Neural cell (in vitro differentiated cells): ENCODE measurements around the gene FGF12. TPM values are rescaled to one million over a fixed set of nuclear protein-coding genes. Genes with fewer than 3 reads are reported as not detected.

Source experiments
- H2AFZ ChIP-seq: fragments of 200-600, 300-800 bp; sonication (generic), shearing (Covaris generic); 2 replicates; pipeline ENCODE4 v1.6.0; 2014; ENCODE audit warnings: low read depth, mild to moderate bottlenecking, antibody characterized with exemption, low read length, moderate library complexity
- H3F3A ChIP-seq: fragments of 200-600 bp; shearing (Covaris generic); 2 replicates; pipeline ENCODE4 v1.6.1; 2016; ENCODE audit warnings: mild to moderate bottlenecking, moderate library complexity, mixed read lengths, antibody characterized with exemption, low read length; ENCODE audit not compliant: insufficient read depth, poor library complexity, severe bottlenecking
- H3K27ac ChIP-seq: fragments of 200-600, 300-800 bp; sonication (generic), shearing (Covaris generic); 2 replicates; pipeline ENCODE4 v1.5.1; 2014; ENCODE audit warnings: mild to moderate bottlenecking, low read length, moderate library complexity
- H3K27me3 ChIP-seq: fragments of 300-800, 200-600 bp; sonication (generic), shearing (Covaris generic); 2 replicates; pipeline ENCODE4 v1.6.0; 2014; ENCODE audit warnings: mild to moderate bottlenecking, low read depth, low read length, moderate library complexity; ENCODE audit not compliant: insufficient read depth
- H3K36me3 ChIP-seq: fragments of 300-800, 200-600 bp; sonication (generic), shearing (Covaris generic); 2 replicates; pipeline ENCODE4 v1.5.1; 2014; ENCODE audit warnings: mild to moderate bottlenecking, antibody characterized with exemption, low read length, moderate library complexity; ENCODE audit not compliant: insufficient read depth
- H3K4me2 ChIP-seq: fragments of 300-800, 200-600 bp; sonication (generic), shearing (Covaris generic); 2 replicates; pipeline ENCODE4 v1.6.0; 2014; ENCODE audit warnings: mild to moderate bottlenecking, low read length
- H3K4me3 ChIP-seq: fragments of 300-800, 200-600 bp; sonication (generic), shearing (Covaris generic); 2 replicates; pipeline ENCODE4 v1.5.1; 2014; ENCODE audit warnings: mild to moderate bottlenecking, low read length, moderate library complexity
- H3K79me2 ChIP-seq: fragments of 200-600 bp; shearing (Covaris generic); replicated peaks from 2 replicates; pipeline ENCODE4 v1.6.0; 2014; ENCODE audit warnings: mild to moderate bottlenecking, low read length, moderate library complexity; ENCODE audit not compliant: insufficient read depth
- H3K9ac ChIP-seq: fragments of 300-800, 200-600 bp; sonication (generic), shearing (Covaris generic); 2 replicates; pipeline ENCODE4 v1.6.1; 2016; ENCODE audit warnings: mild to moderate bottlenecking, low read length, mixed read lengths
- H3K9me2 ChIP-seq: fragments of 200-600 bp; shearing (Covaris generic); 2 replicates; pipeline ENCODE4 v1.6.1; 2016; ENCODE audit warnings: mild to moderate bottlenecking, low read length, mixed read lengths; ENCODE audit not compliant: insufficient read depth
- H3K9me3 ChIP-seq: fragments of 200-600, 300-800 bp; sonication (generic), shearing (Covaris generic); 2 replicates; pipeline ENCODE4 v1.6.1; 2016; ENCODE audit warnings: mild to moderate bottlenecking, mixed run types, low read length, moderate library complexity, mixed read lengths
- H4K20me1 ChIP-seq: fragments of 200-600 bp; shearing (Covaris generic); 2 replicates; pipeline ENCODE4 v1.6.1; 2016; ENCODE audit warnings: mild to moderate bottlenecking, mixed run types; ENCODE audit not compliant: insufficient read depth
- EP300 ChIP-seq: fragments of 450-650 bp; conservative IDR thresholded peaks from 2 replicates; pipeline ENCODE4 v1.6.1; 2014; ENCODE audit warnings: antibody characterized with exemption, mild to moderate bottlenecking, moderate library complexity; ENCODE audit not compliant: poor library complexity, severe bottlenecking
- EZH2 ChIP-seq: fragments of 200-600, 300-800 bp; shearing (Covaris generic), sonication (generic); IDR thresholded peaks from 2 replicates; pipeline ENCODE4 v1.6.1; 2014; ENCODE audit warnings: antibody characterized with exemption, low read length, borderline replicate concordance, mild to moderate bottlenecking; ENCODE audit not compliant: insufficient read depth, poor library complexity, severe bottlenecking
- MXI1 ChIP-seq: fragments of 450-650 bp; conservative IDR thresholded peaks from 2 replicates; pipeline ENCODE4 v1.6.1; 2014; ENCODE audit warnings: antibody characterized with exemption, mild to moderate bottlenecking; ENCODE audit not compliant: poor library complexity, severe bottlenecking
- POLR2AphosphoS5 ChIP-seq: IDR thresholded peaks from 2 replicates; pipeline ENCODE4 v1.6.1; 2012
- RAD21 ChIP-seq: fragments of 450-650 bp; conservative IDR thresholded peaks from 2 replicates; pipeline ENCODE4 v1.6.1; 2014; ENCODE audit warnings: antibody characterized with exemption, mild to moderate bottlenecking, moderate library complexity
- SMC3 ChIP-seq: fragments of 450-650 bp; conservative IDR thresholded peaks from 2 replicates; pipeline ENCODE4 v1.6.1; 2014; ENCODE audit warnings: antibody characterized with exemption, mild to moderate bottlenecking, moderate library complexity; ENCODE audit not compliant: poor library complexity
- TAF1 ChIP-seq: IDR thresholded peaks from 2 replicates; pipeline ENCODE4 v1.6.1; 2012; ENCODE audit warnings: low read depth
- polyA plus RNA-seq: library from polyadenylated mRNA; depleted of rRNA; stranded (reverse); fragments of >200 nt; gene quantifications from 2 replicates; pipeline ENCODE4 v1.2.3, GENCODE V29; 2014
- TF ChIP-seq, protein P1 (sequence below): fragments of 450-650 bp; IDR thresholded peaks from 2 replicates; pipeline ENCODE4 v1.5.1; 2014; ENCODE audit warnings: antibody characterized with exemption, mild to moderate bottlenecking, moderate library complexity; ENCODE audit not compliant: poor library complexity, severe bottlenecking
- TF ChIP-seq, protein P2 (sequence below): IDR thresholded peaks from 2 replicates; pipeline ENCODE4 v1.6.1; 2012; ENCODE audit warnings: borderline replicate concordance

Gene FGF12
- polyA plus RNA-seq, 1 donor from 2014 or later = 4.8 TPM

DNA sequence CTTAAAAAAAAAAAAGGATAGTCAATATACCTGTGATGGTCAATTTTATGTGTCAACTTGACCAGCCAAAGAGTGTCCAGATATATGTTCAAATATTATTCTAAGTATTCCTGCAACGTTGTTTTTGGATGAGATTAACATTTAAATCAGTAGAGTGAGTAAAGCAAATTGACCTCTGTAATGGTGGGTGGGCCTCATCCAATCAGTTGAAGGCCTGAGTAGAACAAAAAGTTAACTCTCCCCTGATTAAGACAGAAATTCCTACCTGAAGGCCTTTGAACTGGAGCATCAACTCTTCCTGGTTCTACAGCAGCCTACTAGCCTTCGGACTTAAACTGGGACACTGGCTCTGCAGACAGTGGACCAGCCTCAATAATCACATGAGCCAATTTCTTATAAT is 154.1 kb downstream of the FGF12 start:
- Histone ChIP-seq H3K9me2 (no peaks in the 10 kb centered on the region), H3K36me3 (no peaks in the 10 kb centered on the region), H3K4me2 (no peak overlapping the region), H4K20me1 (no peaks in the 10 kb centered on the region), H3K27me3 (no peaks in the 10 kb centered on the region), H3K9ac (no peak overlapping the region), H3K27ac (no peak overlapping the region), H3F3A (no peaks in the 10 kb centered on the region), H3K9me3 (peaks cover 8% of the 10 kb centered on the region), H2AFZ (no peak overlapping the region), H3K79me2 (no peaks in the 10 kb centered on the region), H3K4me3 (no peak overlapping the region)
- TF ChIP-seq, protein P1, sequence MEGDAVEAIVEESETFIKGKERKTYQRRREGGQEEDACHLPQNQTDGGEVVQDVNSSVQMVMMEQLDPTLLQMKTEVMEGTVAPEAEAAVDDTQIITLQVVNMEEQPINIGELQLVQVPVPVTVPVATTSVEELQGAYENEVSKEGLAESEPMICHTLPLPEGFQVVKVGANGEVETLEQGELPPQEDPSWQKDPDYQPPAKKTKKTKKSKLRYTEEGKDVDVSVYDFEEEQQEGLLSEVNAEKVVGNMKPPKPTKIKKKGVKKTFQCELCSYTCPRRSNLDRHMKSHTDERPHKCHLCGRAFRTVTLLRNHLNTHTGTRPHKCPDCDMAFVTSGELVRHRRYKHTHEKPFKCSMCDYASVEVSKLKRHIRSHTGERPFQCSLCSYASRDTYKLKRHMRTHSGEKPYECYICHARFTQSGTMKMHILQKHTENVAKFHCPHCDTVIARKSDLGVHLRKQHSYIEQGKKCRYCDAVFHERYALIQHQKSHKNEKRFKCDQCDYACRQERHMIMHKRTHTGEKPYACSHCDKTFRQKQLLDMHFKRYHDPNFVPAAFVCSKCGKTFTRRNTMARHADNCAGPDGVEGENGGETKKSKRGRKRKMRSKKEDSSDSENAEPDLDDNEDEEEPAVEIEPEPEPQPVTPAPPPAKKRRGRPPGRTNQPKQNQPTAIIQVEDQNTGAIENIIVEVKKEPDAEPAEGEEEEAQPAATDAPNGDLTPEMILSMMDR = no peak
- no peak for TF ChIP-seq EZH2
- no peak for TF ChIP-seq POLR2AphosphoS5
- TF ChIP-seq, protein P2, sequence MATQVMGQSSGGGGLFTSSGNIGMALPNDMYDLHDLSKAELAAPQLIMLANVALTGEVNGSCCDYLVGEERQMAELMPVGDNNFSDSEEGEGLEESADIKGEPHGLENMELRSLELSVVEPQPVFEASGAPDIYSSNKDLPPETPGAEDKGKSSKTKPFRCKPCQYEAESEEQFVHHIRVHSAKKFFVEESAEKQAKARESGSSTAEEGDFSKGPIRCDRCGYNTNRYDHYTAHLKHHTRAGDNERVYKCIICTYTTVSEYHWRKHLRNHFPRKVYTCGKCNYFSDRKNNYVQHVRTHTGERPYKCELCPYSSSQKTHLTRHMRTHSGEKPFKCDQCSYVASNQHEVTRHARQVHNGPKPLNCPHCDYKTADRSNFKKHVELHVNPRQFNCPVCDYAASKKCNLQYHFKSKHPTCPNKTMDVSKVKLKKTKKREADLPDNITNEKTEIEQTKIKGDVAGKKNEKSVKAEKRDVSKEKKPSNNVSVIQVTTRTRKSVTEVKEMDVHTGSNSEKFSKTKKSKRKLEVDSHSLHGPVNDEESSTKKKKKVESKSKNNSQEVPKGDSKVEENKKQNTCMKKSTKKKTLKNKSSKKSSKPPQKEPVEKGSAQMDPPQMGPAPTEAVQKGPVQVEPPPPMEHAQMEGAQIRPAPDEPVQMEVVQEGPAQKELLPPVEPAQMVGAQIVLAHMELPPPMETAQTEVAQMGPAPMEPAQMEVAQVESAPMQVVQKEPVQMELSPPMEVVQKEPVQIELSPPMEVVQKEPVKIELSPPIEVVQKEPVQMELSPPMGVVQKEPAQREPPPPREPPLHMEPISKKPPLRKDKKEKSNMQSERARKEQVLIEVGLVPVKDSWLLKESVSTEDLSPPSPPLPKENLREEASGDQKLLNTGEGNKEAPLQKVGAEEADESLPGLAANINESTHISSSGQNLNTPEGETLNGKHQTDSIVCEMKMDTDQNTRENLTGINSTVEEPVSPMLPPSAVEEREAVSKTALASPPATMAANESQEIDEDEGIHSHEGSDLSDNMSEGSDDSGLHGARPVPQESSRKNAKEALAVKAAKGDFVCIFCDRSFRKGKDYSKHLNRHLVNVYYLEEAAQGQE = no peak
- TF ChIP-seq TAF1 = no peak
- no peak for TF ChIP-seq EP300
- no peak for TF ChIP-seq SMC3
- TF ChIP-seq RAD21 = no peak
- TF ChIP-seq MXI1 = no peak

DNA sequence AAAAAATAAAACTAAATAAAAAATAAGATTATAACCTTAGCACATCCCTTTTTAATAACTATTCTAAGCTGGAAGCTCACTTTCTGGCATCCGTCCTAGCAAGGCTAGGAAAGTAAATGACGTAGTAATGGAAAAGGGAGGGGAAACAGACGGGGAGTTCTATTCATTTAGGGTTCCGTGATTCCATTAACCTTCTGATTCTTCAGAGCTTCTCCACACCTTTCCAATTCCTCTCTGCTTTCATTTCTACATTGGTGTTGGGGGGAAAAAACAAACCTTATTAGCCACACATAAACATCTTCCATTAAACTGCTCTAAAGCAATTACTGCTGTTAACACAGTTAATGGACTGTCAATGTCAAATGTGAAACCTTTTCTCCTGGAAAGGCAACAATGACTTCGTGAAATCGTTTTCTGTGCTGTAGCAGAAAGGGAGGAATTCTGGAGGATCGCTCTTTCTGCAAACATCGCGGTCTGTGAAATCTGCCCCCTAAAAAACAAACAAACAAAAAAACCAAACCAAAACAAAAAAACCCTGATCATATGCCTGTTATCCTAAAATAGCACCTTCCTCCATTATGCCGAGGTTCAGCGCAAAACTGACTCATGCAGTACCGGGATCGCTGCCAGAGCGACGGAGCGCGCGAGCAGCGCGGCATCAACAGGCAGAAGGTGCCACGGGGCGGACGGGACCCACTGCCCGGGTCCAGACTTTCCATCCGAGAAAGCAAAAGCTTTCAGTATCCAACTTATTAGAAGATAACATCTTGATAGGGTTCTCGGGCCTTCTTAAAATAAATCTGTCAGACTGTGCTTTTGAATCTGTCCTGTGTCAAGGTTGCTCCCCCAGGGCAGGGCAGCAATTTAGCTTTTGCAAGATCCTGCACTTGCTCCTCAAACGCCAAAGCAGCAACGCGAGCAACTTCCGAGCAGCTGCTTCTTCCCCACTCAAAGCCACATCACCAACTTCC is 156.2 kb downstream of the FGF12 start:
- TF ChIP-seq TAF1 (no peak), POLR2AphosphoS5 (no peak)
- TF ChIP-seq, protein P1 = no peak
- TF ChIP-seq, protein P2 = no peak
- H4K20me1 ChIP-seq = no peaks in the 10 kb centered on the region
- peaks cover 8% of the 10 kb centered on the region for H3K9me3 ChIP-seq
- H3K4me3 ChIP-seq = no peak overlapping the region
- H3K27ac ChIP-seq = no peak overlapping the region
- H3K36me3 ChIP-seq = no peaks in the 10 kb centered on the region
- no peaks in the 10 kb centered on the region for H3K79me2 ChIP-seq
- no peak overlapping the region for H3K4me2 ChIP-seq
- H2AFZ ChIP-seq = no peak overlapping the region
- H3F3A ChIP-seq = no peaks in the 10 kb centered on the region
- no peaks in the 10 kb centered on the region for H3K9me2 ChIP-seq
- no peaks in the 10 kb centered on the region for H3K27me3 ChIP-seq
- H3K9ac ChIP-seq = no peak overlapping the region
